Endothelial cell of umbilical vein (primary cell): ENCODE data around the gene HUS1.

Source experiments
- CTCF ChIP-seq, 2 donors: IDR thresholded peaks; 1 replicate in 1 of 2; 2 replicates in 1 of 2; pipeline ENCODE4 v1.5.1; 2011; ENCODE audit warnings: low read length in 2 of 2, mild to moderate bottlenecking in 2 of 2, moderate library complexity in 2 of 2, control low read depth in 1 of 2, inconsistent platforms in 1 of 2, low read depth in 1 of 2; ENCODE audit not compliant: insufficient read depth in 1 of 2; ENCODE audit errors: extremely low read depth in 1 of 2
- EZH2 ChIP-seq: IDR thresholded peaks from 2 replicates; pipeline ENCODE4 v1.6.1; 2012; ENCODE audit warnings: borderline replicate concordance, low read depth, mild to moderate bottlenecking, moderate library complexity, low read length, inconsistent platforms; ENCODE audit not compliant: severe bottlenecking
- FOS ChIP-seq: IDR thresholded peaks from 2 replicates; pipeline ENCODE4 v1.6.1; 2011; ENCODE audit warnings: mild to moderate bottlenecking, low read length, moderate library complexity, borderline replicate concordance; ENCODE audit not compliant: insufficient read depth
- GATA2 ChIP-seq: IDR thresholded peaks from 2 replicates; pipeline ENCODE4 v1.7.0; 2011; ENCODE audit warnings: low read depth, mild to moderate bottlenecking, moderate library complexity, mixed read lengths, low read length; ENCODE audit not compliant: insufficient read length, insufficient read depth
- JUN ChIP-seq: IDR thresholded peaks from 2 replicates; pipeline ENCODE4 v1.6.1; 2011; ENCODE audit warnings: borderline replicate concordance, low read depth; ENCODE audit not compliant: insufficient read length, insufficient read depth
- MAX ChIP-seq: IDR thresholded peaks from 2 replicates; pipeline ENCODE4 v1.6.1; 2011; ENCODE audit not compliant: insufficient read depth, insufficient read length
- MYC ChIP-seq: IDR thresholded peaks from one replicate; pipeline ENCODE4 v1.6.1; 2011; ENCODE audit warnings: mild to moderate bottlenecking, low read depth, low read length
- POLR2A ChIP-seq: IDR thresholded peaks from 2 replicates; pipeline ENCODE4 v1.6.1; 2012; ENCODE audit warnings: low read depth, mild to moderate bottlenecking, control low read depth, low read length
- POLR2AphosphoS5 ChIP-seq: IDR thresholded peaks from 2 replicates; pipeline ENCODE4 v1.6.1; 2012; ENCODE audit warnings: low read depth, mild to moderate bottlenecking, control low read depth, low read length, moderate library complexity; ENCODE audit not compliant: insufficient read depth

GRCh38 chr7:47956220-47956619 lies 23.2 kb downstream of the HUS1 start:
- TF ChIP-seq CTCF (IDR thresholded peaks at IDR 0.05; ENCODE audit: extremely low read depth in 1 of 2, insufficient read depth in 1 of 2, low read depth in 1 of 2, low read length in 2 of 2) (no peak), POLR2A (no peak), EZH2 (no peak), MAX (no peak), JUN (no peak), POLR2AphosphoS5 (no peak), MYC (no peak), FOS (no peak), GATA2 (no peak)
